T-helper 1 cell treated with Interleukin-12 subunit alpha and Interleukin-12 subunit beta and Interleukin-4 antibody, amounts not matched to agents 30 ng/mL and 1 ng/mL, for 36 hours (primary cell): ENCODE results near the gene CACFD1. TPM values are rescaled to one million over a fixed set of nuclear protein-coding genes. Genes with fewer than 3 reads are reported as not detected.
"Not testable (repeated sequence)": the region's sequence is repeated elsewhere in the genome, so short reads cannot be mapped to it uniquely, and the experiment has no call there.

Source experiments
- intact Hi-C: fragments of 100-400 bp; cut with micrococcal nuclease; formaldehyde crosslinking; loops from one replicate; pipeline ENCODE4 v1.15.1; 2024
- total RNA-seq: library from RNA; stranded (reverse); gene quantifications from 2 replicates; pipeline ENCODE4 v1.2.3, GENCODE V29; 2022

Gene CACFD1
- total RNA-seq, 1 donor from 2014 or later, result 0.78 TPM

DNA sequence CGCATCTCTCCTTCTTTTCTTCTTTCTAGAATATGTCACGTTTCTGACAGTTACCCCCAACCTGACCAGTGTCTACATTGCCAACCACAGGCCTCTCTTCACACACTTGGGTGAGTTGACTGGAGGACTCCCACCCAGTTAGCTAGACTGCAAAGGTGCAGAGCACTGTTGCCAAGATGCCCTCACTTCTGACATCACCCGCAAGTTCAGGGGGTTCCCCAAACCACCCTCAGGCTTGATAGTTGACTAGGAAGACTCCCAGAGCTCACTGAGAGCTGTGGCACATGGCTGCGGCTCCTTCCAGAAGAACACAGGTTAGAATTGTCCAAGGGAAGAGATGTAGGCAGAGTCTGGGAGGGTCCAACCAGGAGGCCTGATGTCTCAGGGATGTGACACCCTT is 20.4 kb upstream of the CACFD1 start:
- intact Hi-C loops, result no loop called here

DNA sequence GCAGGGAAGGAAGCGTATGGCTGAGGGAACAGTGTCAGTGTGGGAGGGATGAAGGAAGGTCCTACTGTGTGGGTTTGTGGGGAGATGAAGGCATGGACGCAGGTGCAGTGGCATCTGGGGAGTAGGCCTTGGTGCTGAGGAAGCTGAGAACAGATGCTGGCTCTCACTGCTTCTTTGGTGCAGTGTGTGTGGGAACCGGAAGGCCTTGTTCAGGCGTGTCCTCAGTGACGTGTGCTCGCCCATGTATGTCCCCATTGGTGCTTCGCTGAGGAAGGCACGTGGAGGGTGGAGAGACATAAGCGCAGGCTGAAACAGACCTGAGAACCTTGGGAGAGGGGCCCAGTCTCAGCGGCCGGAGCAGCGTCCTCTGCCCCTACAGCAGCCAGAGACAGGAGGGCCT is 18.9 kb upstream of the CACFD1 start:
- intact Hi-C loops, result no loop called here

DNA sequence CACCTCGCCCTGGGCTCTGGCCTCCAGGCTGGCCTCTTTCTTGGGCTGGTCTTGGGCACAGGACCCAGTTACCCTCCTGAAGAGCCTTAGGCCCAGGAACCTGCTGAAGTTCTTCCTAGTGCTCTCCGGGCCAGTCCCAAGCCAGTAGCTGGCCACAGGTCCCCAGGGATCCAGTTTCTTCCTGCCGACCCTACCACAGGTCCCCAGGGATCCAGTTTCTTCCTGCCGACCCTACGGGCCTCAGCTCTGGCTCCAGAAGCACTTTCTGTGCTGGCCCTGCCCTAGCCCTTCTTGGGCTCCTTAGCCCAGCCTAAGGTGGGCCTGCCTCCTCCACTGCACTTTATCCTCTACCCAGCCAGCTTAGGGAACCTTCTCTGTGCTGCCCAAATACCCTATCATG is 18.2 kb upstream of the CACFD1 start:
- intact Hi-C loops, result no loop called here

DNA sequence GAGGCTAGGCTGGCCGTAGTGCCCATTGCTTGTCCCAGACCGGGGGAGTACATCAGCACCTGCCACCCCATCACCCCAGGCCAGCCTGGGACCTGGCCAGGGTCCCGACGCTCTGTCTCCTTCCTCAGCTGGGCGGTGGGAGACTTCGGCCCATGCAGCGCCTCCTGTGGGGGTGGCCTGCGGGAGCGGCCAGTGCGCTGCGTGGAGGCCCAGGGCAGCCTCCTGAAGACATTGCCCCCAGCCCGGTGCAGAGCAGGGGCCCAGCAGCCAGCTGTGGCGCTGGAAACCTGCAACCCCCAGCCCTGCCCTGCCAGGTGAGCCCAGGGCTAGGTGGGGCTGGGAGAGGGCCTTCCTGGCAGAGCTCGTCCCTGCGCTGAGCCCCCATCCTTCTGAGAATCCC is 16.5 kb upstream of the CACFD1 start:
- intact Hi-C loops, result no loop called here

DNA sequence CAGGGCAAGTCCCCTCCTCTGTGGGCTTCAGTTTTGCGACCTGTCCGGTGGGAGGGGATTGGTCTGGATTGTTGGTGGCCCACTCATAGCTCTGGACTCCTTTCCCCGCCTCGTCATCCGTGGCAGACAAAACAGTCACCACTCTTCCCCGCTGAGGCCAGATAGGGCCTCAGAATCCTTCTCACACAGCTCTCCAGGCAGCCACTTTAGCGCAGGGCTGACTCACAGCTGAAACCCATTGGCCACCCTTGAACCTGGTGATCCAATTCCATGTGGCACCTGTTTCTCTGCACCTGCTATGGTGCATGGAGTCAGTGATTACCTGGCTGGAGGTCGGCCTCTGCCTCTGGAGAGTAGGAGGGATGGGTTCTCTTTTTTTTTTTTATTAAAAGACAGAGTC is 15.8 kb upstream of the CACFD1 start:
- intact Hi-C loops, result no loop called here

DNA sequence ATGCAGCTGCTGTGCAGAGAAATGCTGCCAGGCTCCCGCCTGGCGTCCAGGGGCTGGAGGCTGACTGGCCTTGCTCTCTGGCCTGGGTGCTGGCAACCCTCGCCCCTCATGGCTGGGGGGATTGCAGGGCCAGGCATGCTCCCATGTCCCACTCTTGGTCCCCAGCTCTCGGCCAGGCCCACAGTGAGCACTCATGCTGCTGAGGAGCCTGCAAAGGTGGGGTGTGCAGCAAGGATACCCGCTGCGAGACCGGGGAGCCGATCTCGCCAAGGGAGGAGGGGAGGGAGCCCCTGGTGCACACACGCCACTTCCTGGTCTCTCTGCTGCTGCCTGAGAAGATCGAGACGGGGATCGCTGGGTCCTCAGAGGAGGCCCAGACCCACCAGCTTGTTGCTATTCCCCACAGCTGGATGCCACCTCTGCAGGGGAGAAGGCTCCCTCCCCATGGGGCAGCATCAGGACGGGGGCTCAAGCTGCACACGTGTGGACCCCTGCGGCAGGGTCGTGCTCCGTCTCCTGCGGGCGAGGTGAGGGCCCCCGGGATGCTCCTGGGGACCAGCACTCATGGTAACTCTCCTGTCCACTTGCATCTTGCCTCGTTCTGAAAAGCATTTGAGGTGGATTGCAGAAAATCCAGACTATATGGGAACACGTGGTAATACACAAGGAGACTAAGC is 14.3 kb upstream of the CACFD1 start:
- intact Hi-C loops, result no loop called here

DNA sequence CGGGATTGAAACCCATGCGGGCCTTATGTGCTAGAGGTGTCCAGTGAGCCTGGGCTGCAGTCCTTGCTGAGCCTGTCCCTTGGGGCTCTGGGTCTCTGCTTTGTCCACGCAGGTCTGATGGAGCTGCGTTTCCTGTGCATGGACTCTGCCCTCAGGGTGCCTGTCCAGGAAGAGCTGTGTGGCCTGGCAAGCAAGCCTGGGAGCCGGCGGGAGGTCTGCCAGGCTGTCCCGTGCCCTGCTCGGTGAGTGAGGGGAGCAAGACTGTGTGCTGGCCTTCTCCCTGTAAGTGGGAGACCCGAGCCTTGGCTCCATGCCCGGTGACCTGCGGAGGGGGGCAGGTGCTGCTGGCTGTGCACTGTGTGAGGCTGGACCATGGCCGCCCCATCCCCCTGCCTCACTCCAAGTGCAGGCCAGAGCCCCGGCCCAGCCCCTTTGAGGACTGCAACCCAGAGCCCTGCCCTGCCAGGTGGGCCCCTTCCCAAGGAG is 11.2 kb upstream of the CACFD1 start:
- intact Hi-C loops, result no loop called here

DNA sequence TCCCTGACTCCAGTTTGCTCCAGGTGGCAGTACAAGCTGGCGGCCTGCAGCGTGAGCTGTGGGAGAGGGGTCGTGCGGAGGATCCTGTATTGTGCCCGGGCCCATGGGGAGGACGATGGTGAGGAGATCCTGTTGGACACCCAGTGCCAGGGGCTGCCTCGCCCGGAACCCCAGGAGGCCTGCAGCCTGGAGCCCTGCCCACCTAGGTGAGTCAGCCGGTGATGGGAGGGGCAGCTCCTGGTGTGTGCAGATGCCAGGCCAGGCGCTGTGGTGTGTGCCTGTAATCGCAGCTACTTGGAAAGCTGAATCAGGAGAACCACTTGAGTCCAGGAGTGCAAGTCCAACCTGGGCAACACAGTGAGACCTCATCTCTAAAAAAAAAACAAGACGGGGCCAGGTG is 10.0 kb upstream of the CACFD1 start:
- intact Hi-C loops, result no loop called here

DNA sequence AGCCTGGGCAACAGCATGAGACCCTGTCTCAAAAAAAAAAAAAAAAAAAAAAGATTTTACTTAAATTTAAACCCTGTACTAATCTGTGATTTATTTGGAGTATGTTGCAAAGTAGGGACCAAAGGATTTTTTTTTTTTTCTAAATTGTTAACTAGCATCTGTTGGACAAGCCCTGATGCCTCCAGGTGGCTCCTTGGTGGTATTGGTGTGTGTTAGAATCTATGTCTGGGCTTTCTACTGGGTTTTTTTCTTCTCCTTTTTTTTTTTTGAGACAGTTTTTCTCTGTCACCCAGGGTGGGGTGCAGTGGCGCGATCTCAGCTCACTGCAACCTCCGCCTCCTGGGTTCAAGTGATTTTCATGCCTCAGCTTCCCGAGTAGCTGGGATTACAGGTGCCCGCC is 7.9 kb upstream of the CACFD1 start:
- intact Hi-C loops, result not testable (repeated sequence)

DNA sequence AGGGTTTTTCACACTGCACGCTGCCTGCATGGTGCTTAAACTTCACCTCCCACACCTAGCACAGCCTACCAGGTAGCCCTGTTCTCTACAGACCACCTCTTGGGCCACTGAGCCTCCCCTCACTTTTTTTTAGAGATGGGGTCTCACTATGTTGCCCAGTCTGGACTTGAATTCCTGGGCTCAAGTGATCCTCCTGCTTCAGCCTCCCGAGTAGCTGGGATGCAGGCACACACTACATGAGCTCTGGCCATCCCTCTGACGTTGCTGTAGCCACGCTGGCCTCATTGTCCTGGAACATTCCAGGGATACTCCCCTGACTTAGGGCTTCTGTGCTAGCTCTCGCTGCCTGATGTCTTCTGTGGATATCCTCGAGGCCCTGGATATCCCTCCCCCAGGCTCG is 7.2 kb upstream of the CACFD1 start:
- intact Hi-C loops, result no loop called here

DNA sequence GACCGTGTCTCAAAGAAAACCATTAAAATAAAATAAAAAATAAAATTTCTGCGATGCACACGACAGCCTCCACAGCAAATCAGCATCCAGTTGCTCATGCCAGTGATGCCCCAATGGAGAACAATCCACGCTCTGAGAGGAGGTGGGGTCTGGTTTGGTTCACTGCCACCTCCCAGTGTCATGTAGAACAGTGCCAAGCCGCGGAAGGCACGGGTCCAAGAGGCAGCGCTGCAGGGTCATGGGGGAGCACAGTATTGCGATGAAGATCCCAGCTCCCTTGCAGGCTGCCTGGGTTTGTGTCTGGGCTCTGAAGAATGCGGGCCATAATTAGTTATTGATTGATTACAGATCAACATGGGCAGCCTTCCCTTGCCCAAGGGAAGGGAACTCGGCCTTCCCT is 6.1 kb upstream of the CACFD1 start:
- intact Hi-C loops, result no loop called here

DNA sequence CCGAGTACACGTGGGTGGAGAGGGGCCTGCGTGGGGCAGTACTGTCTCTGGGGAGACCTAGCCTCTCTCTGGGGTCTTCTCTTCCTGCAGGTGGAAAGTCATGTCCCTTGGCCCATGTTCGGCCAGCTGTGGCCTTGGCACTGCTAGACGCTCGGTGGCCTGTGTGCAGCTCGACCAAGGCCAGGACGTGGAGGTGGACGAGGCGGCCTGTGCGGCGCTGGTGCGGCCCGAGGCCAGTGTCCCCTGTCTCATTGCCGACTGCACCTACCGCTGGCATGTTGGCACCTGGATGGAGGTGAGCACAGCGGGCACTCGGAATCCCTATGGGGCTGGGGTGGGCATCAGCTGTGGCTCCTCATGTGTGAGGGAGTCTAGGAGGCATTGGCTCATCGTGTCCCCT is 5.5 kb upstream of the CACFD1 start:
- intact Hi-C loops, result no loop called here

DNA sequence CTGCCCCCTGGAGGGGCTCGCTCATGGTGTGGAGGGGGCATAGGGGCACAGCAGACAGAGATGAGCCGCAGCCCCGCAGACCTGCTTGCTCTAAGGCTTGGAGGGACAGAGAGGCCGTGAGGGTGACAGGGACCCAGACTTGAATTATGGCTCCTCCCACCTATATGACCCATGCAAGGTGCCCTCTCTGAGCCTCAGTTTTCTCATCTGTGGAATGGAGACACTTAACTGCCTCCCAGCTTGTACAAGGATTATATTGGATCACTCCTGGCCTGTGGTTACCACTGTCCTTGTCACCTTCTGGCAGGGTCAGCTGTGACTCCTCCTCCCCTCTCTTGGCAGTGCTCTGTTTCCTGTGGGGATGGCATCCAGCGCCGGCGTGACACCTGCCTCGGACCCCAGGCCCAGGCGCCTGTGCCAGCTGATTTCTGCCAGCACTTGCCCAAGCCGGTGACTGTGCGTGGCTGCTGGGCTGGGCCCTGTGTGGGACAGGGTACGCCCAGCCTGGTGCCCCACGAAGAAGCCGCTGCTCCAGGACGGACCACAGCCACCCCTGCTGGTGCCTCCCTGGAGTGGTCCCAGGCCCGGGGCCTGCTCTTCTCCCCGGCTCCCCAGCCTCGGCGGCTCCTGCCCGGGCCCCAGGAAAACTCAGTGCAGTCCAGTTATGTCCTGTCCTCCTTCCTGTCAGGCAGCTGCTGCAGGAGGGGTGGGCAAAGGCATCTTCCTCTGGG is 4.7 kb upstream of the CACFD1 start:
- intact Hi-C loops, result no loop called here

DNA sequence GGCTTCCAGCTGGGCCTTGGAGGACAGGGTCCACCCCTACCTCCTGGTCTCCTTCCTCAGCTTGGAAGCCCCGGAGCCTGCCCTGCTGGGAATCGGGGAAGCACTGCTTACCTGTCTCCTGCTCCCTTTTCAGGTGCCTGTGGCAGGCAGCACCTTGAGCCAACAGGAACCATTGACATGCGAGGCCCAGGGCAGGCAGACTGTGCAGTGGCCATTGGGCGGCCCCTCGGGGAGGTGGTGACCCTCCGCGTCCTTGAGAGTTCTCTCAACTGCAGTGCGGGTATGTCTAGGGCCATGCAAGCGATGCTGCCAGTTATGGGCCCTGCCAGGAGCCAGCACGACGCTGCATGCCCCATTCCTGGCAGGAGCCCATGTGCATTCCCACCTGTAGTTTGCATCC is 3.8 kb upstream of the CACFD1 start:
- intact Hi-C loops, result no loop called here

DNA sequence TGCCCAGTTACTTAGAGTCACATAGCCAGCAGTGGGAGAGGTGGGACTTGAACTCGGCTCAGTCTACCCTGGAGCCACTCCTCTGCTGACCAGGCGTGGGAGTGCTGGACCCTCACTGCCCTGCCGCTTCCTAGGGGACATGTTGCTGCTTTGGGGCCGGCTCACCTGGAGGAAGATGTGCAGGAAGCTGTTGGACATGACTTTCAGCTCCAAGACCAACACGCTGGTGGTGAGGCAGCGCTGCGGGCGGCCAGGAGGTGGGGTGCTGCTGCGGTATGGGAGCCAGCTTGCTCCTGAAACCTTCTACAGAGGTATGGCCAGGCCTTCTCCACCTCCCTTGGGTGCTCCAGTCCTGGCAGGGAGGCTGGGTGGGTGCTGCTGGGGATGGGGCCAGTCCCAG is 3.4 kb upstream of the CACFD1 start:
- intact Hi-C loops, result no loop called here

DNA sequence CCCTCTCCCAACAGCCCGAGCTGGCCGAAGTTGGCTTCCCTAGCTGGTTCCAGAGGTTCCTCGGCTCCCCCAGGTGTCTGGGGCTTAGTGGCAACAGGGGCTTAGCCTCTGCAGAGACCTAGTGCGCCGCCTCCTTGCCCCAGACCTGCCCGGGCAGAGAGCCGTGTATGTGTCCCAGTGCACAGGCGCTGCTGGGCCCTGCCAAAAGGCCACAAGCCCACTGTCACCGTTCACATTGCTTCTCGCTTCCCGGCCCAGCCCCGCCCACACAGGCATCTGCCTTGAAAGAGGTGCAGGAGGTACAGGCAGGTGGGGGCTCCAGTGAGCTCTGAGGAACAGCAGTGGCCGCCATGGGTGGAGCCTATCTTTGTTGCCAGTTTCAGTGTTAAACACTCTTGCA is 2.5 kb upstream of the CACFD1 start:
- intact Hi-C loops, result no loop called here

DNA sequence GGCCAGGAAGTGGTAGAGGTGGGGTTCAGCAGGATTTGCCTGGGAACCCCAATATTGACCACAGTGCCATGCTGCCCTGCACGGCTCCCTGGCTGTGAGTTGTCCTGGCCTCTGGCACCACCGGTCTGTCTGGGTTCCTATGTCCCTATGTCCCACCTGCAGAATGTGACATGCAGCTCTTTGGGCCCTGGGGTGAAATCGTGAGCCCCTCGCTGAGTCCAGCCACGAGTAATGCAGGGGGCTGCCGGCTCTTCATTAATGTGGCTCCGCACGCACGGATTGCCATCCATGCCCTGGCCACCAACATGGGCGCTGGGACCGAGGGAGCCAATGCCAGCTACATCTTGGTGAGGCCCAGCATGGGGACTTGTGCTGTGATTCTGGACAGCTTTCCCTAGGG is 2.0 kb upstream of the CACFD1 start:
- intact Hi-C loops, result loop anchor here (2.0 kb wide), 2 partner anchors 29 to 567 kb away; partner anchors contain the start of gene BRD3OS

DNA sequence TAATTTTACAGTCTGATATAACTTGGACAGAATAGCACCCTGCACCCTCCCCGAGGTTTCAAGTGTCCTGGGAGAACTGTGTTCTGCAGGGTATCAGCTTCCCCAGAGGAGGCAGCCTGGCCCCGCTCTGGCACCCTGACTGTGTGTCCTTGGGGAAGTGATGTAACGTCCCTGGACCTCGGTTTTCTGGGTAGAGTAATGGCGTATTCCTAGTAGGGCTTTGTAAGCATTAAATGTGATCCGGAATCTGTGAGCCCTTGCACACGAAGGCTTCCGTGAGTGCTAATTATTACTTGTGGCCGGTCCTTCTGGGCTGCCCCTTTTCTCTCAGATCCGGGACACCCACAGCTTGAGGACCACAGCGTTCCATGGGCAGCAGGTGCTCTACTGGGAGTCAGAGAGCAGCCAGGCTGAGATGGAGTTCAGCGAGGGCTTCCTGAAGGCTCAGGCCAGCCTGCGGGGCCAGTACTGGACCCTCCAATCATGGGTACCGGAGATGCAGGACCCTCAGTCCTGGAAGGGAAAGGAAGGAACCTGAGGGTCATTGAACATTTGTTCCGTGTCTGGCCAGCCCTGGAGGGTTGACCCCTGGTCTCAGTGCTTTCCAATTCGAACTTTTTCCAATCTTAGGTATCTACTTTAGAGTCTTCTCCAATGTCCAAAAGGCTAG is 1.0 kb upstream of the CACFD1 start:
- intact Hi-C loops, result loop anchor here (1.0 to 2.0 kb wide), 14 partner anchors 21 to 610 kb away; partner anchors contain the start of genes BRD3, BRD3OS, GTF3C5 and RALGDS

DNA sequence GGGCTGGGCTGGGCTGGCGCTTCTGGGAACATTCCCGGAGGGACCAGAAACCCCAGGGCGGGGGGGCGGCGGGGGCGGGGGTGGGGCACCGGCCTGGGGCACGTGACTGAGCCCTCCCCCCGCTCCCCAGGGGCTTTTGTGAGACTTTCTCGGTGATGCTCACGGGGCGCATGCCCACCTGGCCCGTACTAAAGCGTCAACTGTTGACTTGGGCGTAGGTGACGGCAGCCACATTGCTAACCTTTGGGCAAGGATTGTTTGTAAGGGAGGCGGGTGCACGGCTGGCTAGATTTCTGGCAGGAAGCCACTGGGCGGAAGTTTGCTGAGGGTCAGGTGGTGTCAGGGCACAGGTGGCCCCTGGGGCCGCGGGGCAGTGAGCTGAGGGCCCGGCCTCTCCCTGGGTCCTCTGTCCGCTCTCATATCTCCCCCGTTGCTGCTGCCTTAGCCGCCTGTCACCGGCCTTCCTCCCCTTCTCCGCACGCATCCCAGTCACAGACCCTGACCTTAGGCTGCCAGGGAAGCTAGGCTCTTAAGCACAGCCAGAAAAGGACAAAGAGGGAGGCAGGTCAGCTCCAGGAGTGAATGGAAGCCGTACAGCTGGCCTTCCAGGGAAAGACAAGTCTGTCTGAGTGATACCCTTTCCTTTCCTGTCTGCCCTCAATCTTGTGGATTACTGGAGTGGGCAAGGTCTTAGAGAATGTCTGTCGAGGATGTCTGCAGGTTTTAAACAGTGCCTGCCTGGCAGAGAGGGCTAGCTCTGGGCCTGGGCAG is 812 bp downstream of the CACFD1 start:
- intact Hi-C loops, result no loop called here

DNA sequence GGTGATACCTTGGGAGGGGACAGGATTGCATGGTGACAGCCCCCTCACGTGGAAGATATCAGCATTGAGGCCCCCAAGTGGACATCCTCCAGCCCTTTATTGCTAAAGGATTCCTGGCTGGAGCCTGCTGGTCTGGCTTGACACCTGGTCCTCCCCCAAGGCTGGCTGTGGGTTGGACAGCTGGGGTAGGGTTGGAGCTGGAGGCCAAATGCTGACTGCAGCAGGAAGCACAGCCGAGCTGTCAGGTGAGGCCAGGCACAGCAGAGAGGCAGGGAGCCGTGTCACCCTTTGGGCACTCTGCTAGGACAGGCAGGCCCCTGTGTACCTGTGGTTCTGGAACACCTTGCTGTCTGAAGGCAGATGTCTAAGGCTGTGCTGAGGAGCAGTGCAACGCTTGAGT is 2.2 kb downstream of the CACFD1 start:
- intact Hi-C loops, result no loop called here

DNA sequence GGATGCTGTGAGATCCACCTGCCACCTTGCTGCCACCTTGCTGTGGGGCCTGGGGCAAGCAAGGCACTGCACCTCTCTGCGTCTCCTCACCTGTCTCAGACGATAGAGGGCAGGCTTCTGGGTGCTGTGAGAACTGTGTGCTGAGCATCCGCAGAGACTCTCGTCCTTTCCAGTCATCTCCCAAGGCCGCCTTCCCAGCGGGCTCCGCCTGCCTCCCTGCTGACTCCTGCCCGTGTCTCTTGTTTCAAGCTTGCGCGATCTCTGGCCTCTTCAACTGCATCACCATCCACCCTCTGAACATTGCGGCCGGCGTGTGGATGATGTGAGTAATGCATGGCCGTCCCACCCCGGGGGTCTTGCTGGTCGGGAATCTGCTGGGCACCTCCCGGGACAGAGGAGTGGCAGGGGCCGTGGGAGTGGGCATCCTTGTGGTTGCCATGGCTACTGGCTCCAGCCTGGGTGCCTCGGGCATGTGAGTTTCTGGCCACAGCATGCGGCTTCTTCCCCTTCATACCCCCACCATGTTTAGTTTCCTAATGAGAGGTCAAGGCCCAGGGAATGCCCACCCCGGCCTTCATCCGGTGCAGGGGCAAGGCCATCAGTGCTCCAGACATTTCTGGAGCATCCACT is 3.6 kb downstream of the CACFD1 start:
- intact Hi-C loops, result no loop called here
